SK-N-MC (cell line): ENCODE measurements around the gene PAX5.

Source experiments
- EZH2 ChIP-seq: fragments of 200-600 bp; sonication (generic); IDR thresholded peaks from one replicate; pipeline ENCODE4 v1.6.1; 2017; ENCODE audit warnings: antibody characterized with exemption
- POLR2AphosphoS5 ChIP-seq: IDR thresholded peaks from 2 replicates; pipeline ENCODE4 v1.6.1; 2012; ENCODE audit warnings: mild to moderate bottlenecking, low read depth, low read length, borderline replicate concordance

GRCh38 chr9:36891341-36891811, 142.7 kb downstream of the PAX5 start:
- TF ChIP-seq POLR2AphosphoS5 = no peak
- no peak for TF ChIP-seq EZH2
